Cardiac muscle cell (in vitro differentiated cells and primary cell): ENCODE measurements around the gene ATG4D. TPM values are rescaled to one million over a fixed set of nuclear protein-coding genes. Genes with fewer than 3 reads are reported as not detected.
"Not testable (repeated sequence)": the region's sequence is repeated elsewhere in the genome, so short reads cannot be mapped to it uniquely, and the experiment has no call there.

Source experiments
- DNase-seq, 2 donors: peaks; one replicate each; pipeline versions ENCODE4 v3.0.0 to v3.0.0-alpha.2; 2010 to 2017; ENCODE audit warnings: low read depth in 1 of 2, low spot score in 1 of 2
- H3K27ac ChIP-seq: fragments of 200-600 bp; sonication (generic); 2 replicates; pipeline ENCODE4 v1.5.1; 2016
- H3K27me3 ChIP-seq: fragments of 200-600 bp; sonication (generic); 2 replicates; pipeline ENCODE4 v1.6.0; 2016; ENCODE audit warnings: control low read depth
- H3K36me3 ChIP-seq: fragments of 200-600 bp; sonication (generic); 2 replicates; pipeline ENCODE4 v1.5.1; 2016; ENCODE audit warnings: control low read depth
- H3K4me1 ChIP-seq: fragments of 200-600 bp; sonication (generic); 2 replicates; pipeline ENCODE4 v1.8.1; 2017; ENCODE audit warnings: low read depth, mild to moderate bottlenecking, mixed run types
- H3K4me3 ChIP-seq: fragments of 200-600 bp; sonication (generic); 2 replicates; pipeline ENCODE4 v1.5.1; 2016; ENCODE audit warnings: mild to moderate bottlenecking
- H3K9me3 ChIP-seq: fragments of 200-600 bp; sonication (generic); 2 replicates; pipeline ENCODE4 v1.5.1; 2017; ENCODE audit warnings: low read depth, mild to moderate bottlenecking, control low read depth
- CTCF ChIP-seq: IDR thresholded peaks from 2 replicates; pipeline ENCODE4 v1.5.1; 2012; ENCODE audit warnings: low read depth, mild to moderate bottlenecking, low read length
- polyA plus RNA-seq: library from polyadenylated mRNA; unstranded; fragments of >200 nt; fragmentation: Nextera tagmentation; extraction: Ambion mirVana; gene quantifications from 2 replicates; pipeline ENCODE4 v1.2.1, GENCODE V29; 2016
- total RNA-seq: library from RNA; depleted of rRNA; stranded (reverse); fragments of >200 nt; gene quantifications from 2 replicates; pipeline ENCODE4 v1.2.3, GENCODE V29; 2016

The ATG4D gene
- total and polyA plus RNA-seq, 2 experiments from 2014 or later = 67.0 to 69.0 TPM

- TF ChIP-seq CTCF = no peak
- Histone ChIP-seq H3K4me1 (no peaks in the 10 kb centered on the region), H3K9me3 (no peaks in the 10 kb centered on the region), H3K4me3 (no peak overlapping the region), H3K27ac (no peak overlapping the region), H3K36me3 (no peaks in the 10 kb centered on the region), H3K27me3 (no peaks in the 10 kb centered on the region)
- DNase-seq = no peak
These were observed 8.1 kb upstream of the ATG4D start for GRCh38 chr19:10535613-10536012.

- no peak overlapping the region for H3K27ac ChIP-seq
These were observed 6.0 kb upstream of the ATG4D start for GRCh38 chr19:10537668-10538067.

DNA sequence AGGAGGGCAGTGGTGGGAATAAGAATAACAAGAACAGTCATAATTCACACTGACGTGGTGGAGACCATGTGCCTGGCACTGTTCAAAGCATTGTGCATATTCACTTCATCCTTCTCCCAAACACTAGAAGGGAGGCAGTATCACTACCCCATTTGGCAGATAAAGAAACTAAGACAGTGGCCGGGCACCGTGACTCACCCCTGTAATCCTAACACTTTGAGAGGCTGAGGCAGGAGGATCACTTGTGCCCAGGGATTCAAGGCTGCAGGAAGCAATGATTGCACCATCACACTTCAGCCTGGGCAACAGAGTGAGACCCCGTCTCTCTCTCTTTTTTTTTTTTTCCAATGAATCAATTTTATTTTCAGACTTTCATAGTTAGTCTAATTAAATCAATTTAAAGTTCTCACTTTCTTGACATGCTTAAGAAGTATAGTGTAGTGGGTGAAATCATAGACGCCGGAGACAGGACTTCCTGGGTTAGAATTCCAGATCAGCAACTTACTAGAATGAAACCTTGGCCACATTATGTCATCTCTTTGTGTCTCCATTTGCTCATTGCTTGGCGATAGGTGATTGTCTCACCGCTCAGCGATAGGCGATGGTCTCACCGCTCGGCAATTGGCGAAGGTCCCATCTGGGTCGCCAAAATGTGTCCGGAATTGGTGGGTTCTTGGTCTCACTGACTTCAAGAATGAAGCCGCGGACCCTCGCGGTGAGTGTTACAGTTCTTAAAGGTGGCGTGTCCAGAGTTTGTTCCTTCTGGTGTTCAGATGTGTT, 5.3 kb upstream of the ATG4D start:
- H3K4me1 ChIP-seq = no peaks in the 10 kb centered on the region
- no peak for TF ChIP-seq CTCF
- no peaks in the 10 kb centered on the region for H3K36me3 ChIP-seq
- no peak overlapping the region for H3K27ac ChIP-seq
- no peak for DNase-seq
- H3K4me3 ChIP-seq = no peak overlapping the region
- no peaks in the 10 kb centered on the region for H3K27me3 ChIP-seq
- H3K9me3 ChIP-seq = no peaks in the 10 kb centered on the region

More at GRCh38 chr19:10537668-10538067, 6.0 kb upstream of the ATG4D start:
- Histone ChIP-seq H3K36me3 (no peaks in the 10 kb centered on the region), H3K9me3 (no peaks in the 10 kb centered on the region), H3K27me3 (no peaks in the 10 kb centered on the region), H3K4me3 (no peak overlapping the region), H3K4me1 (no peaks in the 10 kb centered on the region)
- TF ChIP-seq CTCF = no peak
- DNase-seq = no peak

DNA sequence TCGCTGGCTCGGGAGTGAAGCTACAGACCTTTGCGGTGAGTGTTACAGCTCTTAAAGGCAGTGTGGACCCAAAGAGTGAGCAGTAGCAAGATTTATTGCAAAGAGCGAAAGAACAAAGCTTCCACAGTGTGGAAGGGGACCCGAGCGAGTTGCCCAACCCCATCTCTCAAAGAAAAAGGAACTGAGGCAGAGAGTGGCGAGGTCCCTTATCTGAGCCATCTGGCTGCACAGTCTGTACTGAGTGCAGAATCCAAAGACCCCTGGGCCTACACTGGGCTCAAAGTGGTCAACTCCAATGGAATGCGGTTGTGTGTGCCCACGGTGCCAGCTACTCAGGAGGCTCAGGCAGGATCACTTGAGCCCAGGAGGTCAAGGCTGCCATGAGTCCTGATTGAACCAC, 4.7 kb upstream of the ATG4D start:
- not testable (repeated sequence) for H3K4me3 ChIP-seq, H3K4me1 ChIP-seq, H3K36me3 ChIP-seq, DNase-seq, H3K27me3 ChIP-seq, H3K27ac ChIP-seq, H3K9me3 ChIP-seq

- Histone ChIP-seq H3K36me3 (peaks cover 6% of the 10 kb centered on the region), H3K27ac (no peak overlapping the region), H3K4me1 (peaks cover 4% of the 10 kb centered on the region), H3K9me3 (no peaks in the 10 kb centered on the region), H3K4me3 (no peak overlapping the region), H3K27me3 (no peaks in the 10 kb centered on the region)
- TF ChIP-seq CTCF = no peak
- DNase-seq = no peak
These were observed 665 bp upstream of the ATG4D start for GRCh38 chr19:10543059-10543419.

DNA sequence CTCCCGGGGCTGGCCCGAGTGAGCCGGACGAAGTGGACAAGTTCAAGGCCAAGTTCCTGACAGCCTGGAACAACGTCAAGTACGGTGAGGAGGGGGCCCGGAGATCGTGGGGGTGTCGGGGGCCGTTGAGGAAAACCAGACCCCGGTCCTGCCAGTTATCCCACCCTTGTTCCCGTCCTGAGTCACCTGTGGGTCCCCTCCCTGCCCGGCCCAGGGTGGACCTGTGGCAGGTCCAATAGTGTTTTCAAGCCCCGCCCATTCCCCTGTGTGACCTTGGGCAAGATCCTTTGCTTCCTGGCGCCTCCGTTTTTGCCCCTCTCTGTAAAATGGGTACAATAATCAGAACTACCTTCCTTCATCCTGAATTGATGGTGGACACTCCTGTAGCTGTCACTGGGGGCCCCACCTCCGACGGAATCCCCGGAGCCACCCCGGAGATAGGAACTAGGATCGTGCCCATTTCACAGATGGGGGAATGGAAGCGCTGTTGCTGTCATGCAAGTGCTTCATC, 593 bp downstream of the ATG4D start:
- Histone ChIP-seq H3K4me3 (peak overlapping the region; percentile 90), H3K27ac (peak overlapping the region; percentile 84), H3K4me1 (peaks cover 4% of the 10 kb centered on the region)

More for the DNA sequence above, 593 bp downstream of the ATG4D start:
- no peak for TF ChIP-seq CTCF
- no peak for DNase-seq
- no peaks in the 10 kb centered on the region for H3K9me3 ChIP-seq
- H3K27me3 ChIP-seq = no peaks in the 10 kb centered on the region
- H3K36me3 ChIP-seq = peaks cover 12% of the 10 kb centered on the region
